Mucosa of descending colon (tissue), 3 donors: ENCODE data around the gene GARIN6. TPM values are rescaled to one million over a fixed set of nuclear protein-coding genes. Genes with fewer than 3 reads are reported as not detected.
"Not testable (repeated sequence)": the region's sequence is repeated elsewhere in the genome, so short reads cannot be mapped to it uniquely, and the experiment has no call there.

Experiments
- ATAC-seq: fragments of 200-7000 bp; cut with Tn5 transposase; one replicate; pipeline ENCODE4 v1.9.1; 2020; ENCODE audit warnings: mild to moderate bottlenecking, moderate library complexity
- DNase-seq, 3 donors: peaks; one replicate each; pipeline ENCODE4 v3.0.0-alpha.2; 2020
- H3K36me3 ChIP-seq: fragments of 200-600 bp; one replicate; pipeline ENCODE4 v1.8.0; 2021; ENCODE audit warnings: low read depth, mild to moderate bottlenecking
- H3K4me1 ChIP-seq: fragments of 200-600 bp; one replicate; pipeline ENCODE4 v1.8.0; 2021; ENCODE audit warnings: low read depth, mild to moderate bottlenecking
- H3K4me3 ChIP-seq: fragments of 200-600 bp; one replicate; pipeline ENCODE4 v1.8.0; 2021; ENCODE audit warnings: mild to moderate bottlenecking
- H3K9me3 ChIP-seq: fragments of 200-600 bp; one replicate; pipeline ENCODE4 v1.8.0; 2021; ENCODE audit warnings: mild to moderate bottlenecking
- intact Hi-C, 2 donors: fragments of 100-400 bp; cut with DNase I in 1 of 2; cut with micrococcal nuclease in 1 of 2; formaldehyde crosslinking; loops; one replicate each; pipeline versions ENCODE4 v1.11.0 to v1.11.1; 2022; cut with DNase I, micrococcal nuclease
- total RNA-seq, 3 donors: library from RNA; stranded (reverse); fragmentation: NEBNext Ultra II Directional in 2 of 3; extraction: Animal tissue kit (Norgen Biotek cat#: 25700) in 2 of 3; gene quantifications; one replicate each; pipeline versions ENCODE4 v1.2.1 to v1.2.4, GENCODE V29; 2021 to 2023
- TF ChIP-seq, protein P1 (sequence below): fragments of 200-600 bp; IDR thresholded peaks from one replicate; pipeline ENCODE4 v1.8.0; 2022; ENCODE audit warnings: antibody characterized with exemption, mild to moderate bottlenecking
- donor health status: DM: no; HTN: no; CAD: no; lungs with moderate emphysema.
- donor health status: DM: no; HTN: no; CAD: no.
- donor health status: DM: no; HTN: yes; CAD: no.

Gene GARIN6
- total RNA-seq, 3 donors from 2014 or later, result not detected

DNA sequence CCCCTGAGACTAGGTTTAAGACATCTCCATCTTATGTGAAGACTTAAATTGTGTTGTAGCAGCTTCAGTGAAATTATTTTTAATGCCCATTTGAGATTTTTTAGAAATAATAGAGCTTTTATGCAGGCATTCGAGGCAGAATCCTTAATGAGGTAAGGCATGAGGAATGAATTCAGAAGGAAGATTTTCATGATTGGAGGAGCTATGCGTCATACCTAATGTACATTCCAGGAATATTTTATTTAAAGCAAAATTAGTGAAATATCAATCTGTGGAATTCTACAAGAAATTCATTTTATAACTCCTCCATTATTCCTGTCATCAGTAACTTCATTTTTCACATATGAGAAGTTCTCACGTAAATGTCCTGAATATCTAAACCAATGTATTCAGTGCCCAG, 36.0 kb upstream of the GARIN6 start:
- ATAC-seq, result no peak
- Histone ChIP-seq H3K9me3 (no peaks in the 10 kb centered on the region), H3K4me1 (no peaks in the 10 kb centered on the region), H3K4me3 (no peak overlapping the region), H3K36me3 (no peaks in the 10 kb centered on the region)
- intact Hi-C loops, result no loop called here
- TF ChIP-seq, protein P1, sequence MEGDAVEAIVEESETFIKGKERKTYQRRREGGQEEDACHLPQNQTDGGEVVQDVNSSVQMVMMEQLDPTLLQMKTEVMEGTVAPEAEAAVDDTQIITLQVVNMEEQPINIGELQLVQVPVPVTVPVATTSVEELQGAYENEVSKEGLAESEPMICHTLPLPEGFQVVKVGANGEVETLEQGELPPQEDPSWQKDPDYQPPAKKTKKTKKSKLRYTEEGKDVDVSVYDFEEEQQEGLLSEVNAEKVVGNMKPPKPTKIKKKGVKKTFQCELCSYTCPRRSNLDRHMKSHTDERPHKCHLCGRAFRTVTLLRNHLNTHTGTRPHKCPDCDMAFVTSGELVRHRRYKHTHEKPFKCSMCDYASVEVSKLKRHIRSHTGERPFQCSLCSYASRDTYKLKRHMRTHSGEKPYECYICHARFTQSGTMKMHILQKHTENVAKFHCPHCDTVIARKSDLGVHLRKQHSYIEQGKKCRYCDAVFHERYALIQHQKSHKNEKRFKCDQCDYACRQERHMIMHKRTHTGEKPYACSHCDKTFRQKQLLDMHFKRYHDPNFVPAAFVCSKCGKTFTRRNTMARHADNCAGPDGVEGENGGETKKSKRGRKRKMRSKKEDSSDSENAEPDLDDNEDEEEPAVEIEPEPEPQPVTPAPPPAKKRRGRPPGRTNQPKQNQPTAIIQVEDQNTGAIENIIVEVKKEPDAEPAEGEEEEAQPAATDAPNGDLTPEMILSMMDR, result no peak
- DNase-seq, result no peak

DNA sequence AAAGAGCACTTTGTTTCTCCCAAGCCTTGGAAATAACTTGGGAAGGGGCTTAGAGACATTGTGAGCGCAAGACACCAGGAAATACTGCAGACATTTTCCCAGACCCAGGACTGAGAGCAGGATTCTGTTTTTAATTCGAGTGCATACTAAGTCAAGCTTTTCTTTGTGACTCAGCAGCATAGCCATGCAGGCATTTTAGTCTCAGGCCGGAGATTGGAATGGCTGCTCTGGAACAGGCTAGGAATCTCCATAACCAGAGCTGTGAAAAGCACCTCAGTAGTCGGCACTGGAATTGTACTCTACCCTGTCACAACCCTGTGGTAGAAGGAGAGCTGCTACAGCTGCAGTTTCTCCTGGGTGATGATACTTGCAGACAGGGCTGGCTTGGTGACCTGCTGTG, 28.9 kb upstream of the GARIN6 start:
- Histone ChIP-seq H3K4me1 (no peaks in the 10 kb centered on the region), H3K4me3 (no peak overlapping the region), H3K9me3 (peaks cover 33% of the 10 kb centered on the region), H3K36me3 (no peaks in the 10 kb centered on the region)
- no peak for DNase-seq
- TF ChIP-seq, protein P1, result no peak
- intact Hi-C loops, result no loop called here
- ATAC-seq, result no peak

DNA sequence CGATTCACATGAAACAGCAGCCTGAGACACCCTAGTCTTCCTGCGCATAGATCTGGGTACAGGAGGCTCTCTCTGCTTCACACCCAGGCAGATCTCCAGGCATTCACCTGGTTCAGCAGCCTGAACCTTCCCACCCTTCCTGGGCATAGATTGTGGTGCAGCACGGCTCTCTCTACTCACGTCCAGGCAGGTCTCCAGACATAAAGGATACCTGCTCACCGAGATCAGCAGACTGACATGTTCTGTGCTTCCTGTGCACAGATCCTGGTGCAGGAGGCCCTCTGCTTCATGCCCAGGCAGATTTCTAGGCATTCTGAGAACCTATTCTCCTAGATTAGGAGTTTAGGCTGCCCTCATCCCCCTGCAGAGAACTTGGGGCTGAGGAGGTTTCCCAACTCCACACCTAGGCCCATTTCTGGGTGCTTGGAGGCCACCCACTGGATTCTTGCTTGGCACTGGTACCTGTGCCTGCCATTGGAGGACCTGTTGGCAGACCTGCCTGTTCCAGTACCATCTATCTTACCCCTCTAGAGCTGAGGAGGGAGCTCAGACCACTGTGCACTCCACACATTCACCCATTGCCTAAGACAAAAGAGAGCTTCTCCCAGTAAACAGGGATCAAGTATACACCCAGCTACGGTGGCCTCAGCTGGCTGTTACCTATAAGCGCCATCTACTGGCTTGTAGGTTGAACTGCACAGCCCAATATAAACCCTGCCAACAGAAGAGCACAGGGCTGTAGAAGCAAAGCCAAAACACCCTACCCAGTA, 28.0 kb upstream of the GARIN6 start:
- H3K36me3 ChIP-seq, result no peaks in the 10 kb centered on the region
- TF ChIP-seq, protein P1, result no peak
- intact Hi-C loops, result no loop called here
- no peak overlapping the region for H3K4me3 ChIP-seq
- H3K9me3 ChIP-seq, result peaks cover 33% of the 10 kb centered on the region
- ATAC-seq (peak; percentile 13), DNase-seq (peak in 1 of 3 donors; percentile 2)
- H3K4me1 ChIP-seq, result no peaks in the 10 kb centered on the region

DNA sequence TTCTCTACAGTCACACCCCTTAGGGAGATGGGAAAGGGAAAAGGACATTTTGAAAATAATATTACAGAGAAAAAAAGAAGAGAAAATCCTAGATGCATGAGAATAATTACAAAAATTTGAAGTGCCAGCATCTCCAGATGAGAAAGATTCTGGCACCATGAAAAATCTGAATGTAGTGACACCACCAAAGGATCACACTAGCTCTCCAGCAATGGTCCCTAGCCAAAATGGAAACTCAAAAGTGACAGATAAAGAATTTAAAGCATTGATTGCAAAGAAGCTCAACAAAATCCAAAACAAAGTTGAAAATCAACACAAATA, 27.4 kb upstream of the GARIN6 start:
- no peak for ATAC-seq
- Histone ChIP-seq H3K4me3 (no peak overlapping the region), H3K36me3 (no peaks in the 10 kb centered on the region), H3K4me1 (no peaks in the 10 kb centered on the region), H3K9me3 (peaks cover 33% of the 10 kb centered on the region)
- no peak for DNase-seq
- intact Hi-C loops, result no loop called here
- TF ChIP-seq, protein P1, result no peak

DNA sequence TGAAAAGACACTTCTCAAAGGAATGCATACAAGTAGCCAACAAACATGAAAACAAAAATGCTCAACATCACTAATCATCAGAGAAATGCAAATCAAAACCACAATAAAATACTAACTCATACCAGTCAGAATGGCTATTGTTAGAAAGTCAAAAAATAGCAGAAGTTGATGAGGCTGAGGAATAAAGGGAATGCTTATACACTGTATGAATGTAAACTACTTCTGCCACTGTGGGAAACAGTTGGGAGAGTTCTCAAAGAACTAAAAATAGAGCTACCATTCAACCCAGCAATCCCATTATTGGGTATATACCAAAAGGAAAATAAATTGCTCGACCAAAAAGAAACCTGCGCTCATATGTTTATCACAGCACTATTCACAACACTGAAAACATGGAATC, 23.0 kb upstream of the GARIN6 start:
- not testable (repeated sequence) for H3K36me3 ChIP-seq, H3K4me3 ChIP-seq, ATAC-seq

DNA sequence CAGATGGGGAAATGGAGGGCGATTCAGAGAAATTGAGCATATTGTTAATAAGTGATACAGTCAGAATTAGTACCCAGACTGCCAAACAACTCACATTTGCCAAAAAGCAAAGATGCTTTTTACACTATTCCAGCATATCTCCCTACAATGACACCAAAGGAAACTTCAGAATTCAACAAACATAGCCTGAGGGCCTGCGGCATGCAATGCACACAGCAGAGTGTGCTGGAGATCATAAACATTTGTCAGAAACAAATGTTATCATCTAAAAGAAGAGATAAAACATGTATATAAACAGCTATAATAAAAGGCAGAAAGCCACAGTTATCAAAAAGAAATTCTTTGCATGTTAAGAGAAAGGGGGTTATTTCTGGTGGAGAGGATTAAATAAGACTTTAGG, 20.1 kb upstream of the GARIN6 start:
- peaks cover 9% of the 10 kb centered on the region for H3K9me3 ChIP-seq
- DNase-seq, result no peak
- no peaks in the 10 kb centered on the region for H3K4me1 ChIP-seq
- no peaks in the 10 kb centered on the region for H3K36me3 ChIP-seq
- TF ChIP-seq, protein P1, result no peak
- no peak overlapping the region for H3K4me3 ChIP-seq
- intact Hi-C loops, result no loop called here
- no peak for ATAC-seq

More for the DNA sequence above, 23.0 kb upstream of the GARIN6 start:
- H3K9me3 ChIP-seq, result peaks cover 21% of the 10 kb centered on the region
- DNase-seq, intact Hi-C loops, H3K4me1 ChIP-seq: not testable (repeated sequence)
